Stimulated activated CD8-positive, alpha-beta memory T cell treated with anti-CD3 and anti-CD28 coated beads, Interleukin-2, amount 100 ng/mL, for 48 hours (primary cell): ENCODE results near the gene TPP1.

Source experiments
- DNase-seq, 2 donors: peaks; one replicate each; pipeline ENCODE4 v3.0.0-alpha.2; 2020; ENCODE audit warnings: low read depth in 2 of 2

TPP1 gene

GRCh38 chr11:6646918-6647679, 27.9 kb upstream of the TPP1 start:
- DNase-seq: no peak

- no peak for DNase-seq
Observed at GRCh38 chr11:6646576-6646917, 27.3 kb upstream of the TPP1 start.

GRCh38 chr11:6646071-6646470, 26.8 kb upstream of the TPP1 start:
- no peak for DNase-seq

GRCh38 chr11:6642957-6643356, 23.7 kb upstream of the TPP1 start:
- DNase-seq: no peak

- no peak for DNase-seq
Observed at GRCh38 chr11:6640985-6641701, 21.9 kb upstream of the TPP1 start.

GRCh38 chr11:6640036-6640984, 21.1 kb upstream of the TPP1 start:
- no peak for DNase-seq

GRCh38 chr11:6638429-6638828, 19.2 kb upstream of the TPP1 start:
- DNase-seq: no peak

- no peak for DNase-seq
Observed at GRCh38 chr11:6637871-6638270, 18.6 kb upstream of the TPP1 start.

GRCh38 chr11:6636480-6636879, 17.3 kb upstream of the TPP1 start:
- no peak for DNase-seq

GRCh38 chr11:6635082-6635932, 16.1 kb upstream of the TPP1 start:
- DNase-seq: no peak

GRCh38 chr11:6634534-6634933, 15.3 kb upstream of the TPP1 start:
- no peak for DNase-seq

- DNase-seq: no peak
Observed at GRCh38 chr11:6633422-6634408, 14.5 kb upstream of the TPP1 start.

GRCh38 chr11:6632116-6633073, 13.2 kb upstream of the TPP1 start:
- DNase-seq: no peak

- DNase-seq: no peak
Observed at GRCh38 chr11:6631361-6631890, 12.2 kb upstream of the TPP1 start.

GRCh38 chr11:6630632-6631291, 11.5 kb upstream of the TPP1 start:
- no peak for DNase-seq

- no peak for DNase-seq
Observed at GRCh38 chr11:6629892-6630631, 10.8 kb upstream of the TPP1 start.

- no peak for DNase-seq
Observed at GRCh38 chr11:6629573-6629891, 10.3 kb upstream of the TPP1 start.

- DNase-seq: no peak
Observed at GRCh38 chr11:6628526-6628925, 9.3 kb upstream of the TPP1 start.
